Measurements from ENCODE around the gene COX7A2L.

The COX7A2L gene

DNA sequence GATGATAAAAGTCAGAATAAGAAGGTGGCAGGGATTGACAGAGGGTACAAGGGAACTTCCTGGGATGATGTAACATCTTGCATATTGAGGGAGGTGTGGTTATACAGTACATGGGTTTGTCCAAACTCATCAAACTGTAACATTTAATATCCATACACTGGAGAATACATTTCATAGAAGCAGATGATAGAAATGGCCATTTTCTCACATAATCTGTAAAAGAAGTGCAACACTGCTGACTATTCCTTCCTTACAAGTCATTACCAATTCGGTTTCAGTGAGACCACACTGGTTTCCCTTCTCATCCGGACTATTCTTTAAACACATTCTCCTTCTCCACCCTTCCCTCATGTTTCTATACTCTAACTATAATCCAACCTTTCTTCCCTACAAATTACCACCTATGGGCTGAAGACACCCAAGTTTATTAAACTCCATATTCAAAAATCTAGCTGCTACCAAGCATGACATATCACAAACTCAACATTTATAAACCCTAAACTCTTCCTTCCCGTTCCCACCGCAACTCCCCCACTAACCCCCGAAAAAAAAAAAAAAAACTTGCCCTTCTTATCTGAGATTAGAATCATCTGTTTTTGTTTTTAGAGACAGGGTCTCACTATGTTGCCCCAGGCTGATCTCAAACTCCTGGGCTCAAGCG is 1.6 kb downstream of the COX7A2L start:
- H4K5ac ChIP-seq (ENCODE audit: low read length) = no peak overlapping the region
- H3K23ac ChIP-seq (ENCODE audit: low read length) = no peak overlapping the region
- H3K4ac ChIP-seq (ENCODE audit: low read depth, low read length) = no peak overlapping the region
- no peak overlapping the region for H2BK15ac ChIP-seq (replicated peaks; ENCODE audit: low read depth)
- H2BK120ac ChIP-seq (ENCODE audit: low read depth, low read length) = no peak overlapping the region
- no peaks in the 10 kb centered on the region for H3K36me3 ChIP-seq (ENCODE audit: control insufficient read depth, insufficient read depth, low read length)
- H3K27me3 ChIP-seq (ENCODE audit: insufficient read depth, low read length, poor library complexity) = no peaks in the 10 kb centered on the region
- no peak for DNase-seq
- no peak overlapping the region for H4K8ac ChIP-seq (ENCODE audit: low read depth, low read length)
- H3K4me3 ChIP-seq (ENCODE audit: low read length) = no peak overlapping the region
- peak overlapping the region; percentile 77 for H3K4me2 ChIP-seq (ENCODE audit: low read length)
- H2BK5ac ChIP-seq (ENCODE audit: low read length) = no peak overlapping the region
- no peak overlapping the region for H2AK5ac ChIP-seq (ENCODE audit: low read length)
- H3K18ac ChIP-seq (ENCODE audit: low read length) = no peak overlapping the region
- H3K9ac ChIP-seq (ENCODE audit: low read length) = peak overlapping the region; percentile 93
- H3K56ac ChIP-seq (ENCODE audit: low read length) = peak overlapping the region; percentile 97
- 100% methylated on average over 3 of the region's 6 CpGs for WGBS (ENCODE audit: extremely low coverage, insufficient coverage, low lambda C conversion rate)
- peaks cover 7% of the 10 kb centered on the region for H3K4me1 ChIP-seq (ENCODE audit: control insufficient read depth, low read depth, low read length)
- H3K27ac ChIP-seq (ENCODE audit: low read depth, low read length) = no peak overlapping the region
- H3K79me2 ChIP-seq (ENCODE audit: control insufficient read depth, insufficient read depth, low read length) = peaks cover 52% of the 10 kb centered on the region
- H3K79me1 ChIP-seq (ENCODE audit: low read length) = peaks cover 24% of the 10 kb centered on the region

DNA sequence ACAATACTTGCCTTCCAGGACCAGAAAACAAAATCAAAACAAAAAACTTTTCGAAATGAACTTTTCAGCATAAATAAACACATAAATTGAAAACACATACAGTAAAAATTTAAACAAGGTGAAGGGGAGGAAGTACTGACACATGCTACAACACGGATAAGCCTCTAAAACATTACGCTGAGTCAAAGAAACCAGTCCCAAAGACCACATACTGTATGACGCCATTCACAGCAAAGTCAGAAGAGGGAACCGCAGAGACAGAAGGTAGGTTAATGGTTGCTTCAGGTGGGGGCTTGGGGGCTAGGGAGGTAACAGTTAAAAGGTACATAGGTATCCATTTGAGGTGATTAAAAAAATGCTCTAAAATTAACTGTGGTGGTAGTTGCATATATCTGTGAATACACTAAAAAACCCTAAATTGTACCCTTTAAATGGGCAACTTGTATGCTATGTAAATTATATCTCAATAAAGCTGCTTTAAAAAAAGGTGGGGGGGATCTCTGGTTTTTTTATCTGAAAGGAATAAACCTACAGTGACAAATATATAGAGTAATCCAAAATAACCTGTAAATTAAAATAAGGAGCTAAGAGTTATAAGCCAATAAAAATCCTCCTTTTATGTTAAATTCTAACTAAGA is 7.1 kb downstream of the COX7A2L start:
- H2BK15ac ChIP-seq (replicated peaks; ENCODE audit: low read depth) = no peak overlapping the region
- H3K4me3 ChIP-seq (ENCODE audit: low read length) = no peak overlapping the region
- H3K79me2 ChIP-seq (ENCODE audit: control insufficient read depth, insufficient read depth, low read length) = peaks cover 44% of the 10 kb centered on the region
- H3K4me2 ChIP-seq (ENCODE audit: low read length) = no peak overlapping the region
- H3K23ac ChIP-seq (ENCODE audit: low read length) = no peak overlapping the region
- H3K56ac ChIP-seq (ENCODE audit: low read length) = no peak overlapping the region
- no peak overlapping the region for H3K18ac ChIP-seq (ENCODE audit: low read length)
- no peak overlapping the region for H3K4ac ChIP-seq (ENCODE audit: low read depth, low read length)
- H3K4me1 ChIP-seq (ENCODE audit: control insufficient read depth, low read depth, low read length) = no peaks in the 10 kb centered on the region
- H4K8ac ChIP-seq (ENCODE audit: low read depth, low read length) = no peak overlapping the region
- H4K5ac ChIP-seq (ENCODE audit: low read length) = no peak overlapping the region
- H2BK120ac ChIP-seq (ENCODE audit: low read depth, low read length) = no peak overlapping the region
- peaks cover 3% of the 10 kb centered on the region for H3K36me3 ChIP-seq (ENCODE audit: control insufficient read depth, insufficient read depth, low read length)
- no peaks in the 10 kb centered on the region for H3K27me3 ChIP-seq (ENCODE audit: insufficient read depth, low read length, poor library complexity)
- H3K79me1 ChIP-seq (ENCODE audit: low read length) = peaks cover 18% of the 10 kb centered on the region
- no peak overlapping the region for H2AK5ac ChIP-seq (ENCODE audit: low read length)
- H3K27ac ChIP-seq (ENCODE audit: low read depth, low read length) = no peak overlapping the region
- H3K9ac ChIP-seq (ENCODE audit: low read length) = no peak overlapping the region
- WGBS (ENCODE audit: extremely low coverage, insufficient coverage, low lambda C conversion rate) = no CpG with 5 or more reads among the region's 5 CpGs
- no peak overlapping the region for H2BK5ac ChIP-seq (ENCODE audit: low read length)
- DNase-seq = peak; percentile 16

DNA sequence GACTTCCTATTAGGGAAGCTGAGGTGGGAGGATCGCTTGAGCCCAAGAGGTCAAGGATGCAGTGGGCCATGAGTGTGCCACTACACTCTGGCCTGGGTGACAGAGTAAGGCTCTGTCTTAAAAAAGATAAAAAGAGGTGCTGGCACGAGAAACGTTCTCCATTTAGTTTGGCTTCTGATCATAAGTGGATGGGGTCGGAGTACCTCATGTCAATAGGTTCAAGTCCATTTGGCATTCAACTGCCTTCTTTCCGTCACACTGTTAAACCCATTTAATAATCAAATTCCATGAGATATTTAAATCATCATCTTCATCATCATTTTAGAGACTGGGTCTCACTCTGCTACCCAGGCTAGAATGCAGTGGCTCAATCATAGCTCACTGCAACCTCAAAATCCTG is 9.2 kb downstream of the COX7A2L start:
- H3K23ac ChIP-seq (ENCODE audit: low read length) = no peak overlapping the region
- H3K4me2 ChIP-seq (ENCODE audit: low read length) = no peak overlapping the region
- H3K4me1 ChIP-seq (ENCODE audit: control insufficient read depth, low read depth, low read length) = no peaks in the 10 kb centered on the region
- peaks cover 10% of the 10 kb centered on the region for H3K79me1 ChIP-seq (ENCODE audit: low read length)
- H3K4me3 ChIP-seq (ENCODE audit: low read length) = no peak overlapping the region
- no peak overlapping the region for H3K27ac ChIP-seq (ENCODE audit: low read depth, low read length)
- H3K56ac ChIP-seq (ENCODE audit: low read length) = no peak overlapping the region
- no peak overlapping the region for H2AK5ac ChIP-seq (ENCODE audit: low read length)
- no peak for DNase-seq
- H3K18ac ChIP-seq (ENCODE audit: low read length) = no peak overlapping the region
- H3K27me3 ChIP-seq (ENCODE audit: insufficient read depth, low read length, poor library complexity) = no peaks in the 10 kb centered on the region
- no peak overlapping the region for H2BK15ac ChIP-seq (replicated peaks; ENCODE audit: low read depth)
- no peak overlapping the region for H4K8ac ChIP-seq (ENCODE audit: low read depth, low read length)
- no peak overlapping the region for H2BK120ac ChIP-seq (ENCODE audit: low read depth, low read length)
- peaks cover 29% of the 10 kb centered on the region for H3K79me2 ChIP-seq (ENCODE audit: control insufficient read depth, insufficient read depth, low read length)
- no peak overlapping the region for H4K5ac ChIP-seq (ENCODE audit: low read length)
- WGBS (ENCODE audit: extremely low coverage, insufficient coverage, low lambda C conversion rate) = 100% methylated on average over 1 of the region's 5 CpGs
- no peak overlapping the region for H3K4ac ChIP-seq (ENCODE audit: low read depth, low read length)
- peaks cover 3% of the 10 kb centered on the region for H3K36me3 ChIP-seq (ENCODE audit: control insufficient read depth, insufficient read depth, low read length)
- no peak overlapping the region for H3K9ac ChIP-seq (ENCODE audit: low read length)
- H2BK5ac ChIP-seq (ENCODE audit: low read length) = no peak overlapping the region

DNA sequence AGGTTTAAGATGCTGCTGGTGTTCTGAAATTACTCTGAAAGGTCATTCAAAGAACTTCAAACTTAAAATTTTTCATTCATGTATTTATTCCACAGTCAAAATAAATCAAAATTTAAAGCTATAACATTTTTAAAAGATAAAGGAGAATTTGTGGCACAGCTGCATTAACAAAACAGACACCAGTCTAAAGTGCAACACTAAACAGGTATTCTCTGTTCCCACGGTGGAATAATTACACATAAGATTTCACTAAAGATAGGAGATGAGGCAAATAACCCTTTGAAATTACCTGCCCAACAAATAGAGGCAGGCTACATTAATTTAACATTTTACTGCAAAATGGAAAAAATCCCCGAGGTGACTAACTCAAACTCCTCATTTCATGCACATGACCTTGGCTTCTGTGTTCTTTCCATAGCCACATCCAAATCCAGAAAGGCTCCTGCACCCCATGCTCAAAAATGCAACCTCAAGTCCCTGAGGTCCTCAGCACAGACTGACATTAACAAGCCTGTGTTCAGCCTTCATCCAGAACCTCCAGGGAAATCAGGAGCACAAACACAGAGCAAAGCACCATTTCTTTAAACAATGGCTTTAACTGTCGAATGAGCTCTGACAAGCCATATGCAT is 10.5 kb downstream of the COX7A2L start:
- peaks cover 3% of the 10 kb centered on the region for H3K36me3 ChIP-seq (ENCODE audit: control insufficient read depth, insufficient read depth, low read length)

DNA sequence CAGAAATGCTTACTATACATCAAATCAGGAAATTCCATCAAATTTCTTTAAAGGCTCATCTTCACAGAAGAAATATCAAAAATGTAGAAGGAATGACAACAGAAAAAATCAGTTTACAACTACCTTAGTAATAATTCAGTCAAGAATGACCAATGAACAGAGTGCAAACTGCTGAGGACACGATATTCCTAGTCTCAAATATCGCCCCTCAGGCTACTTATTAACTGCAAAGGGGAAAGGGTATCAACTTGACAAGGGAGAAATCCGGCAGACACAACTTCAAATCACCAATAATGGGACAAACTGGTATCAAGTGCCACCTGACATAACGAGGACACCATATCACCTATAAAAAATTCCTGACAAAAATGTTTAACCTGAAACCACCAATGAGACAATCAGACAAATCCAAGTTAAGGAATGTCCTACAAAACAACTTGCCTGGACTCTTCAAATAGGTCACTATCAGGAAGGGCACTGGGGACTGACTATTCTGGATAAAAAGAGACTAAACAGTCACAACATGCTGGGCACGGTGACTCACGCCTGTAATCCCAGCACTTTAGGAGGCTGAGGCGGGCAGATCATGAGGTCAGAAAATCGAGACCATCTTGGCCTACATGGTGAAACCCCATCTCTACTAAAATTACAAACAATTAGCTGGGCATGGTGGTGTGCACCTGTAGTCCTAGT is 12.8 kb downstream of the COX7A2L start:
- H3K4me1 ChIP-seq (ENCODE audit: control insufficient read depth, low read depth, low read length) = no peaks in the 10 kb centered on the region
- H3K4me2 ChIP-seq (ENCODE audit: low read length) = no peak overlapping the region
- H3K4me3 ChIP-seq (ENCODE audit: low read length) = no peak overlapping the region
- H2BK5ac ChIP-seq (ENCODE audit: low read length) = no peak overlapping the region
- no peak overlapping the region for H3K56ac ChIP-seq (ENCODE audit: low read length)
- H3K4ac ChIP-seq (ENCODE audit: low read depth, low read length) = no peak overlapping the region
- peaks cover 12% of the 10 kb centered on the region for H3K79me2 ChIP-seq (ENCODE audit: control insufficient read depth, insufficient read depth, low read length)
- DNase-seq = no peak
- no peak overlapping the region for H2BK120ac ChIP-seq (ENCODE audit: low read depth, low read length)
- H3K36me3 ChIP-seq (ENCODE audit: control insufficient read depth, insufficient read depth, low read length) = peaks cover 3% of the 10 kb centered on the region
- H4K5ac ChIP-seq (ENCODE audit: low read length) = no peak overlapping the region
- H2BK15ac ChIP-seq (replicated peaks; ENCODE audit: low read depth) = no peak overlapping the region
- H2AK5ac ChIP-seq (ENCODE audit: low read length) = no peak overlapping the region
- H3K9ac ChIP-seq (ENCODE audit: low read length) = no peak overlapping the region
- peaks cover 9% of the 10 kb centered on the region for H3K79me1 ChIP-seq (ENCODE audit: low read length)
- no CpG with 5 or more reads among the region's 8 CpGs for WGBS (ENCODE audit: extremely low coverage, insufficient coverage, low lambda C conversion rate)
- no peak overlapping the region for H3K23ac ChIP-seq (ENCODE audit: low read length)
- no peaks in the 10 kb centered on the region for H3K27me3 ChIP-seq (ENCODE audit: insufficient read depth, low read length, poor library complexity)
- H3K27ac ChIP-seq (ENCODE audit: low read depth, low read length) = no peak overlapping the region
- no peak overlapping the region for H3K18ac ChIP-seq (ENCODE audit: low read length)
- no peak overlapping the region for H4K8ac ChIP-seq (ENCODE audit: low read depth, low read length)

More for the DNA sequence above, 10.5 kb downstream of the COX7A2L start:
- Histone ChIP-seq H2BK120ac (ENCODE audit: low read depth, low read length) (no peak overlapping the region), H3K4me2 (ENCODE audit: low read length) (no peak overlapping the region), H3K4ac (ENCODE audit: low read depth, low read length) (no peak overlapping the region), H3K27me3 (ENCODE audit: insufficient read depth, low read length, poor library complexity) (no peaks in the 10 kb centered on the region), H2AK5ac (ENCODE audit: low read length) (no peak overlapping the region), H2BK5ac (ENCODE audit: low read length) (no peak overlapping the region), H4K8ac (ENCODE audit: low read depth, low read length) (no peak overlapping the region), H3K4me3 (ENCODE audit: low read length) (no peak overlapping the region), H3K27ac (ENCODE audit: low read depth, low read length) (no peak overlapping the region), H4K5ac (ENCODE audit: low read length) (no peak overlapping the region), H2BK15ac (replicated peaks; ENCODE audit: low read depth) (no peak overlapping the region), H3K18ac (ENCODE audit: low read length) (no peak overlapping the region), H3K4me1 (ENCODE audit: control insufficient read depth, low read depth, low read length) (no peaks in the 10 kb centered on the region), H3K79me1 (ENCODE audit: low read length) (peaks cover 11% of the 10 kb centered on the region), H3K79me2 (ENCODE audit: control insufficient read depth, insufficient read depth, low read length) (peaks cover 20% of the 10 kb centered on the region), H3K9ac (ENCODE audit: low read length) (no peak overlapping the region), H3K56ac (ENCODE audit: low read length) (no peak overlapping the region), H3K23ac (ENCODE audit: low read length) (no peak overlapping the region)
- WGBS (ENCODE audit: extremely low coverage, insufficient coverage, low lambda C conversion rate) = 100% methylated on average over 1 of the region's 3 CpGs
- DNase-seq = no peak
